Adrenal gland (tissue), 12 donors: ENCODE data around the gene PDLIM7. TPM values are rescaled to one million over a fixed set of nuclear protein-coding genes. Genes with fewer than 3 reads are reported as not detected.

Experiments
- DNase-seq, 7 donors: peaks; one replicate each; pipeline ENCODE4 v3.0.0-alpha.2; 2019 to 2020
- H3K27ac ChIP-seq, 5 donors: fragments of 200-600 bp; sonication (generic) in 4 of 5; 1 replicate in 3 of 5; 2 replicates in 2 of 5; pipeline versions ENCODE4 v1.5.1 to v1.8.0; 2016 to 2020; ENCODE audit warnings: mild to moderate bottlenecking in 1 of 5
- H3K27me3 ChIP-seq: fragments of 200-600 bp; 2 replicates; pipeline ENCODE4 v1.8.0; 2021
- H3K36me3 ChIP-seq, 2 donors: fragments of 200-600 bp; replicated peaks in 1 of 2; 1 replicate in 1 of 2; 2 replicates in 1 of 2; pipeline versions ENCODE4 v1.5.1 to v1.8.0; 2018 to 2022
- H3K4me1 ChIP-seq, 2 donors: fragments of 200-600 bp; replicated peaks in 1 of 2; 1 replicate in 1 of 2; 2 replicates in 1 of 2; pipeline versions ENCODE4 v1.5.1 to v1.8.0; 2018 to 2021
- H3K4me3 ChIP-seq, 4 donors: fragments of 200-600 bp; sonication (generic) in 3 of 4; one replicate each; pipeline ENCODE4 v1.5.1; 2016 to 2018
- H3K9me3 ChIP-seq, 3 donors: fragments of 200-600 bp; sonication (generic) in 1 of 3; replicated peaks in 1 of 3; 1 replicate in 2 of 3; 2 replicates in 1 of 3; pipeline versions ENCODE4 v1.5.1 to v1.8.0; 2016 to 2021
- CTCF ChIP-seq, 6 experiments: fragments of 450-650 bp in 4 of 6; fragments of 200-600 bp in 2 of 6; sonication (generic) in 1 of 6; IDR thresholded peaks; 1 replicate in 5 of 6; 2 replicates in 1 of 6; pipeline versions ENCODE4 v1.5.1 to v1.8.0; 2016 to 2021; ENCODE audit warnings: antibody characterized with exemption in 6 of 6, mild to moderate bottlenecking in 2 of 6, moderate library complexity in 1 of 6
- POLR2A ChIP-seq, 2 donors: fragments of 450-650 bp; IDR thresholded peaks; one replicate each; pipeline ENCODE4 v1.6.1; 2017; ENCODE audit warnings: antibody characterized with exemption in 2 of 2, mild to moderate bottlenecking in 2 of 2, moderate library complexity in 1 of 2
- WGBS, 4 donors: extraction: QIAGEN DNeasy Blood & Tissue Kit in 2 of 4; methylation state at CpG; one replicate each; pipeline versions ENCODE4 v1.1.5 to v1.1.7; 2013 to 2017; 5-methylcytosine and 5-hydroxymethylcytosine counted together
- intact Hi-C, 2 donors: fragments of 100-400 bp; cut with DNase I; formaldehyde crosslinking; loops; one replicate each; pipeline versions ENCODE4 v1.14.1 to v1.15.0; 2022 to 2023
- polyA plus RNA-seq, 3 donors: library from polyadenylated mRNA; stranded (reverse); fragments of 200-250 nt in 2 of 3; fragments of 350-450 nt in 1 of 3; fragmentation: Illumina TruSeq in 1 of 3; extraction: RNeasy Lipid Tissue Mini Kit (QIAGEN cat#74804) in 1 of 3; gene quantifications; one replicate each; pipeline ENCODE4 v1.2.3, GENCODE V29; 2013 to 2014
- total RNA-seq, 9 donors: library from RNA; depleted of rRNA in 4 of 9; stranded (reverse); fragments of >200 nt in 4 of 9; fragments of 120-200 nt in 1 of 9; fragmentation: NEBNext Ultra II Directional in 1 of 9; extraction: Animal tissue kit (Norgen Biotek cat#: 25700) in 1 of 9; gene quantifications; one replicate each; pipeline versions ENCODE4 v1.1.0 to v1.2.4, GENCODE V29; 2013 to 2023
- donor health status: healthy with polysubstance abuse.
- donor health status: Bipolar disorder and iron deficiency.
- donor health status: DM: yes; HTN: yes; CAD: no.
- donor health status: DM: no; HTN: no; CAD: no.
- donor health status: DM: no; HTN: no; CAD: no.
- donor health status: DM: yes; HTN: yes; CAD: no.

The PDLIM7 gene
- total and polyA plus RNA-seq, 12 donors, result 6.5 to 246 (median 38.9) TPM

- intact Hi-C loops, result no loop called here
- Histone ChIP-seq H3K36me3 (peaks cover 0 to 14% of the 10 kb centered on the region in 2 donors), H3K4me1 (peaks cover 2 to 9% of the 10 kb centered on the region in 2 donors), H3K27ac (no peak overlapping the region), H3K4me3 (no peak overlapping the region), H3K9me3 (no peaks in the 10 kb centered on the region), H3K27me3 (peaks cover 8% of the 10 kb centered on the region)
- TF ChIP-seq POLR2A (IDR thresholded peaks at IDR 0.05) (no peak), CTCF (IDR thresholded peaks at IDR 0.05) (no peak)
- DNase-seq, result no peak
- 92 to 97% (median 94%) methylated on average over 17 to 31 of the region's 31 CpGs for WGBS, 4 donors
These were observed 30.0 kb downstream of the PDLIM7 start for GRCh38 chr5:177467436-177467835.

- intact Hi-C loops, result no loop called here
- TF ChIP-seq POLR2A (IDR thresholded peaks at IDR 0.05) (no peak), CTCF (IDR thresholded peaks at IDR 0.05) (no peak)
- H3K27ac ChIP-seq, result no peak overlapping the region
- no peak for DNase-seq
- H3K36me3 ChIP-seq, result peaks cover 0 to 14% of the 10 kb centered on the region in 2 donors
- H3K4me1 ChIP-seq, result peaks cover 2 to 3% of the 10 kb centered on the region in 2 donors
- no peaks in the 10 kb centered on the region for H3K9me3 ChIP-seq
- H3K27me3 ChIP-seq, result peaks cover 2% of the 10 kb centered on the region
- H3K4me3 ChIP-seq, result no peak overlapping the region
- WGBS, 4 donors, result 91 to 98% (median 95%) methylated on average over 21 to 25 of the region's 25 CpGs
These were observed 30.5 kb downstream of the PDLIM7 start for GRCh38 chr5:177466861-177467260.

GRCh38 chr5:177465044-177465443 is 32.4 kb downstream of the PDLIM7 start:
- intact Hi-C loops, result no loop called here
- TF ChIP-seq CTCF (IDR thresholded peaks at IDR 0.05), result no peak
- no peak for TF ChIP-seq POLR2A (IDR thresholded peaks at IDR 0.05)
- H3K9me3 ChIP-seq, result no peaks in the 10 kb centered on the region
- H3K36me3 ChIP-seq, result peaks cover 0 to 14% of the 10 kb centered on the region in 2 donors
- no peak overlapping the region for H3K27ac ChIP-seq
- DNase-seq, result no peak
- peaks cover 0 to 3% of the 10 kb centered on the region in 2 donors for H3K4me1 ChIP-seq
- 88 to 99% (median 97%) methylated on average over 11 of the region's 11 CpGs for WGBS, 4 donors
- H3K4me3 ChIP-seq, result no peak overlapping the region
- H3K27me3 ChIP-seq, result no peaks in the 10 kb centered on the region

- Histone ChIP-seq H3K9me3 (no peaks in the 10 kb centered on the region), H3K4me1 (peaks cover 0 to 3% of the 10 kb centered on the region in 2 donors), H3K4me3 (no peak overlapping the region), H3K27me3 (no peaks in the 10 kb centered on the region), H3K27ac (peak overlapping the region in 2 of 5 donors; percentile 8 to 74), H3K36me3 (peaks cover 0 to 11% of the 10 kb centered on the region in 2 donors)
- intact Hi-C loops, result no loop called here
- WGBS, 4 donors, result 66 to 84% (median 71%) methylated on average over 17 to 27 of the region's 27 CpGs
- DNase-seq, result peak in 2 of 7 donors; percentile 25 to 53
- no peak for TF ChIP-seq CTCF (IDR thresholded peaks at IDR 0.05)
These were observed 35.3 kb downstream of the PDLIM7 start for GRCh38 chr5:177462021-177462670.
